Activated CD8-positive, alpha-beta memory T cell treated with anti-CD3 and anti-CD28 coated beads, Interleukin-2, amount 50 U/mL, for 24 hours (primary cell): ENCODE data around the gene INSRR.

Experiments used
- DNase-seq: peaks from one replicate; pipeline ENCODE4 v3.0.0-alpha.2; 2020; ENCODE audit errors: extremely low read depth

INSRR gene

DNA sequence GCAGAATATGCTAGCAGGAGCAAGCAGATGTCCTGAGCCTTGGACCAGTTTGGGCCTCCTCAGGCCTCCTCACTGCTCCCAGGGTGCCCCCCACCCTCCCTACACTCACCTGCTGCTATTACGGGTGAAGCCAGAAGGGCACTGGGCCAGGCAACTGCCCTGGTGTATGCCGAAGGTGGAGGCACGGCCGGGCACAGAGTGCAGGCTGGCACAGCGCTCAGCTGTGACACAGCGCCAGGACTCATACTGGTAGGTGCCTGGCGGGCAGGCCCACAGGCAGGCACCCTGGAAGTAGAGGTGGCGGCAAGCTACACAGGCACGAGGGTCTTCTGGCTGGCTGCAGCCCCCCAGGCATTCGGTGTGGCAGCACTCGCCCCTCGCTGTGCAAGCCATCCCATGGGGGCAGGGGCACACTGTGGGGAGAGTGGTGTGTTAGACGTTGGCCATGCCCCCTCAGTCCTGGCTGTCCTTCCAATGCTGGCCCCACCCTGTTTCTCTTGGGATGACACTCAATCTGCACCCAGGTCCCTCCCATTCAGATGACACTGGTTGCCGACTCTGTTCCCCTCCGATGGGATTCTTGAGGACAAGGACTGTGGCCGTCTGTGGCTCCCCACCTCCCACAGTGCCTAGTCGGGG, 7.0 kb downstream of the INSRR start:
- DNase-seq = no peak

DNA sequence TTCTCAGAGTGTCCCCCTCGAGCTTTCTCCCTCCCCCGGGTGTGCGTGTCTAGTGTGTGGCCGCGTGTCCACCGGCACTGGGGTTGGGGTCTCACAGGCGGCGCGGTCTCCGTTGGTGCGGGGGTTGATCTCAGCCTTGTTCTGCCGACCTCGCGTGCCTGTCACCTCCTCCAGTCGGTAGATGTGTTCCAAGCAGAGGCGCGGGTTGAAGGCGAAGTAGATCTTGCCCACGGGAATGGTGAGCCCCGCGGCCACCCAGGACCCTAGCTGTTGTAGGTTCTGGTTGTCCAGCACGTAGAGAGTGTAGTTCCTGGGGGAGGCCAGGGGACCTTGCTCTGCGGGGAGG, 9.8 kb downstream of the INSRR start:
- DNase-seq = no peak

DNA sequence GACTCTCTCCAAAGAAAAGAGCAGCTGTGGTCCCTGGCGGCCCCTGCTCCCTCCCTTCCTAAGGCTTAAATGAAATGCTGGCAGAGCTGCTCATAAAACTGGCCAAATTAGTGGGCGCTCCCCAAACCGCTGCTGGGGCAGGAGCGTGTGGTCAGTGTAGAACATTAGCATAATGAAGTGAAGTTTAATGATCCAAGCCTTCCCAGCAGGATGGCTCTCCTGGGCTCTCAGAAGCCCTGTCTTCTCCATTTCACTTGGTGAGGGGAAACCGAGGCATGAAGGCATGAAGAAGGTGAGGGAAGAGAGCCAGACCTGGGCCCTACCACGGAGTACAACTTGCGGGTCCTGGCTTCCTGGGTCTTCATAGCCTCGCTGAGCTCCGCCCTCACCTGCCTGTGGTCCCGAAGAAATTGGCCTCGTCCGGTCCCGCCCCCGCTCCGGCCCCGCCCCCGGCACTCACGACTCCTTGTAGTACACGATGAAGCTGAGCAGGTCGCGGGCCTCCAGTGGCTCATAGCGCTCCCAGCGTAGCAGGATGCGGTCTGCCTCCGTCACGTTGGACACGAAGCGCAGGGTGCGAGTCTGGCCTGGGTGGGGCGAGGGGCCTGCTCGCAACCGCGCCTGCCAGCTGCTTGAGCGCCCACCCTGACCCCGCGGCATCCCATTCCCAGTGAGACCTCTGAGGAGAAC, 10.3 kb downstream of the INSRR start:
- DNase-seq = no peak

GRCh38 chr1:156847591-156848460, 11.1 kb downstream of the INSRR start:
- DNase-seq = no peak

DNA sequence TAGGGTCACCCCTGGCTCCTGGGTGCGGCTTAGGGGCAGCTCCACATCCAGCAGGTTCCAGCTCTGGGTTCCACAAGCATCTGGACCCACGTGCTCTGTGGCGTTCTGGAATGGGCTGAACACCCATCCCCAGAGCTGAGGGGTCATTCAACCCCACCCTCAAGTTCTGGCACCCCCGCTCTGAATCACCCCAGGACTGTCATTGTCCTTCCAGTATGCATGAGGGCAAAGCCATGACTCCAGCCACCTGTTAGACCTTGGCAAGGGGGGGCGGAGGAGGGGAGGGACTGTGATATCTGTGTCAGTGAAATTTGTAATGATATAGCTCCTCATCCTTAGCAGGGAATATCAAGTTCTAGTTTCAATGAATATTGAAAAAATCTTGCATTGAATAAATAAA, 12.3 kb downstream of the INSRR start:
- DNase-seq = no peak

- no peak for DNase-seq
These were observed 12.9 kb downstream of the INSRR start for GRCh38 chr1:156845953-156846545.

- DNase-seq = no peak
These were observed 13.6 kb downstream of the INSRR start for GRCh38 chr1:156845055-156845952.

DNA sequence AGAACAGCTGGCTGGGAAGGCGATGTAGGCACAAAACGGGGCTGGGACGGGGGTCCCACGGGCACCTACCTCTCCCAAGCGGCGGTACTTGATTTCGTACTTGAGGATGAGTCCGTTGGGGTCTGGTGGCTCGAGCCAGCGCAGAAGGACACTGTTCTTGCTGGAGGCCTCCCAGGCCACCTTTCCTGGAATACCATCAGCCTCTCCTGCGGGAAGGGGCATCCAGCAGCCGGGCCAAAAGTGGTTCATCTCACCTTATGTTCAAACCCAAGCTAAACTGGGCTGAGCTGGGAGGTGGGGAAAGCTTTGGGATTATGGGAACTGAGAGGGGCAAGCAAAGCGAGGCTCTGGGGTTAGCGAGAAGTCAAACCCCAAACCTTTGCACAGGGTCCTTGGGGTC, 14.3 kb downstream of the INSRR start:
- DNase-seq = no peak

DNA sequence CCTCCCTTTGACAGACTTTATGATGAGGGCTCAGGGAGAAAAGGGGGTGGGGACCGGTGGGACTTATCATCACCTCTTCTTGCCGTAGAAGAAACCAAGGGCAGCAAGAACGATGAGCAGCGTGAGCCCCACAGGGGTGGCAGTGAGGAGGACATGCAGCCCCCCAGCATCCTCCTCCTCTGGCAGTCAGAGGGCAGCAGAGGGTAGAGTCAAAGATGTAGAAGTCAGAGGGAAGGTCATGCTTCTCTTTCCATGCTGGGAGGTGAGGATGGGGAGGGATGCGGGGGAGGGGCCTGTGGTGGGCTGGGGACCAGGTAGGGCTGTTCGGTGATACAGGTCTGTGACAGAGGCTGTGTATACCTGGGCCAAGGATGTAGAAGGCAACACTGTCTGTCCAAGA, 14.8 kb downstream of the INSRR start:
- no peak for DNase-seq

DNA sequence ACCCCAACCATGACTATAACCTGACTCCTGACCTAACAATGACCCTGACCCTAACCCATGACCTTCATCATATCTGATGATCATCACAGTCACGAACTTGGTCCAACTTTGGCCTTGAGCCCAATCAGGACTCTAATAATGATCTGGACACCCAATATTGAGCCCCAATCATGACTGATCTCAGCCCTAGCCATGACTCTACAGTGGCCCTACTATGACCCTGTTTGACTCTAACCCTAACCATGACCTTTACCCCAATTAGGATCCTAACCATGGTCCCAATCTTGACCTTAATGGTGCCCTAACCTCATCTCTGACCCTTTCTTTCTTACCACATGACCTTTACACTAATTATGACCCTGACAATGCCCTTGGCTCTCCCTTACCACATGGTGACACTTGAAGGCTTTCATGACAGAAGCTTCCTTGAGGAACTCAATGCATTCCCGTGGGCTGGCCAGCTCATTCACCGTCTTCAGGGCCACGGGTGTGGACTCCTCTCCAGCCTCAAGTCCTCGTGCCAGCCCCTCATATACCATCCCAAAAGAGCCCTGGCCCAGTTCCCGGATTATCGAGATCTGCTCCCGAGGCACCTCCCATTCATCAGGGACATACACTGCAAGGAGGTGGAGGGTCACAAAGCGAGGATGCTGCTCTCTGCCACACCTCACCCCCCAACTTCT, 16.2 kb downstream of the INSRR start:
- no peak for DNase-seq

DNA sequence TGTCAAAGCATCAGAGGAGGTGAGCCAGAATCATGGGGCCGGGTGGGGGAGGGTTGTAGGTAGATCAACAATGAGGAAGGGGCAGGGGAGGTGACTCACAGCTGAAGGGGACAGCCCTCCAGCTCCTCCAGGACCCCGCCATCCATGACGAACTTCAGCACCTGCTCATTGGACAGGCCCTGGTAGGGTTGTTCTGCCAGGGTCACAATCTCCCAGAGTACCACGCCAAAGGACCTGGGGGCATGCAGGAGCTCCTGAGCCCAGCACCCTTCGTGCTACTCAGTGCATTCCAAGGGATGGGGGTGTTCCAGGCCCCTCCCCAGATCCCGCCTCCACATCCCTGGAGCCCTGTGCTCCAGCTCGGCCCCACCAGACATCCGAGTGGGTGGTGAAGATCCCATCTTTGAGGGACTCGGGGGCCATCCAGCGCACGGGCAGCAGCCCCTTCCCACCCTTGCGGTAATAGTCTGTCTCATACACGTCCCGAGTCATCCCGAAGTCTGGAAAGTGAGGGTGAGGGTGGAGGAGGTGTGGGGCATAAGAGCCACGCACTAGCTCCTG, 17.5 kb downstream of the INSRR start:
- DNase-seq = no peak

DNA sequence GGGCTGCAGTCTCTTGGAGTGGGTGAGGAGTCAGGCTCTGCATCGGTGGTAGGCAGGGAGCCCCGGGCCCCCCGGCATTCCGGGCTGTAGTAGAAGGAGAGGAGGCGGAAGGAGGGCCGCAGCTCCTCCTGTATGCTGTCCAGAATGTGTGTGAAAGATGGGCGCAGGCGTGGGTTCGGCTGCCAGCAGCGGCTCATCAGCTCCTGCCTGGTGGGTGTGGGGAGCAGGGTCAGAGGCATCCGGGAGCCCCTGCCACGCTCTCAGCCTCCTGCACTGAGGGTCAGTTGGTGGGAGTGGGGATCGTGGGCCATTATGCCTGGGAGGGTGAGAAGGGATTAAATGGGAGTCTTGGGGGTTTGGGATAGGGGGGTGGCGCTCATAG, 18.0 kb downstream of the INSRR start:
- no peak for DNase-seq

- DNase-seq = no peak
These were observed 18.6 kb downstream of the INSRR start for GRCh38 chr1:156840186-156840897.

- no peak for DNase-seq
These were observed 19.3 kb downstream of the INSRR start for GRCh38 chr1:156839426-156840109.

- DNase-seq = no peak
These were observed 19.9 kb downstream of the INSRR start for GRCh38 chr1:156838972-156839371.

GRCh38 chr1:156836892-156837291, 22.0 kb downstream of the INSRR start:
- no peak for DNase-seq

- DNase-seq = no peak
These were observed 22.8 kb downstream of the INSRR start for GRCh38 chr1:156836041-156836654.

DNA sequence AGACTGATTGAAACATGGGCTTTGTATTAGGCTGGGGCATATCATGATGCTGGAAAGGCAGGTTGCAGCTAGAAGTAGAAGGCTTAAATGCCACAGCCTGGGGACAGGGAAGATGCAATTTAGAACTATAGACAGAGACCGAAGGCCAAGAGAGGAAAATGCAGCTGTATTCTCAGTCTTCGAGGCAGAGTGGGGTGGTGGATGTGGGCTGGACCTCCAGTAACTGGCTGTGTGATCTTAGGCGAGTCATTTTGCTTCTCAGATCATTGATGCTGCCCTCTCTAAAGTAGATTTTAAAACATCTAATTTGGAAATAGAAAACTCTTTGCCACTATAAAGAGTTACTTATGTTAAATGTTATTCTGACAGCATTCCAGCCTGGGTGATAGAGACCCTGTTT, 24.6 kb downstream of the INSRR start:
- DNase-seq = no peak

DNA sequence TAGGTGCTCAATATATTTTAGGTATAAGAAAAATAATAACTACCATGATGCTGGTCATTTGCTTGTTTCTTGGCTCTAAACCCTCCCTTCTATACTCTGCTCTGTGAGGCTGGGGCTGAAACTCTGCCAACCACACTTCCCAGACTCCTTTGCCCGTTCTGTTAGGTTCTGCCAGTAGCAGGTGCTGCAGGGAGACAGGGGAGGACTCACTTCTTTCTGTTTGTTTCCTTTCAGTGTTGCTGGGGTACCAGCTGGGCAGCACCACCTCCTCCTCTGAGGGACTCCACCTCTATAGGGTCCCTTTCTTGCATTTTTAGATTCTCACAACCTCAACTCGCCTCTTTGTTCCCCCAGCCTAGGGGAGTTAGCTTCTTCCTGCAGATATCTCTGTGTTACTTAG, 25.3 kb downstream of the INSRR start:
- no peak for DNase-seq
